Measurements from ENCODE around the gene FKBP1A. TPM values are rescaled to one million over a fixed set of nuclear protein-coding genes. Genes with fewer than 3 reads are reported as not detected.

The FKBP1A gene
- total and polyA plus RNA-seq, 10 of the 15 experiments (the other 5 are each of a cell fraction or from before 2014, with no cell fraction given) = 103 to 687 (median 254) TPM

DNA sequence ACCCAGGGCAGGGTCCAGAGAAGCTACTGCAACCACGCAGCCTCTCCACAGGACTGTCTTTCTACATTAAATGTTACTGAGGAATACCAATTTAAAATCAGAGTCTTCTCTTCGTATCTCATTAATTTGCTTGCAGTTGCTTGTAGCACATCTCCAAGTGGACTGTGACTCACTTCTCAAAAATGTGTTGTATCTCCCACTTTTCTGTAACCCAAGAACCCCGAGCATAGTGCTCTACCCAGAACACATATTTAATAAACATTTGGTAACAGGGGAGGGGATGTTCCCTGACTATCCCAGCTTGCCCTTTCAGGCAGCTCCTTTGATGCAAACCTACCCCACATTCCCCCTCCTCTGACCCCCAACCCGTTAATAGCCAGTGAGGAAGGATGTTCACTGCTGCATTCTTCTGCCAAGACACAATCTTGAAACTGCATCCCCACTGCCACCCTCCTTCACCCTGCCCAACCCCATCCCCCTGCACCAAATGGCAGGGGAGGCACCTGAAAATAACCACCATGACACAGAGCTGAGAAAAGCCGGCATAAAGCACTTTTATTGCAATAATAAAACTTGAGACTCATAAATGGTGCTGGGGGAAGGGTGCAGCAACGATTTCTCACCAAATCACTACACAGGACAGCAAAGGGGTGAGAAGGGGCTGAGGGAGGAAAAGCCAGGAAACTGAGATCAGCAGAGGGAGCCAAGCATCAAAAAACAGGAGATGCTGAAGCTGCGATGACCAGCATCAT lies 24.2 kb downstream of the FKBP1A start:
- CTCF ChIA-PET = no interaction called here
- H3K4me2 ChIP-seq (ENCODE audit: control insufficient read depth, insufficient read depth) = no peak overlapping the region
- WGBS (ENCODE audit: insufficient coverage, insufficient replicate concordance, low lambda C conversion rate, missing lambda C conversion rate) = 83% methylated on average over 7 of the region's 7 CpGs

DNA sequence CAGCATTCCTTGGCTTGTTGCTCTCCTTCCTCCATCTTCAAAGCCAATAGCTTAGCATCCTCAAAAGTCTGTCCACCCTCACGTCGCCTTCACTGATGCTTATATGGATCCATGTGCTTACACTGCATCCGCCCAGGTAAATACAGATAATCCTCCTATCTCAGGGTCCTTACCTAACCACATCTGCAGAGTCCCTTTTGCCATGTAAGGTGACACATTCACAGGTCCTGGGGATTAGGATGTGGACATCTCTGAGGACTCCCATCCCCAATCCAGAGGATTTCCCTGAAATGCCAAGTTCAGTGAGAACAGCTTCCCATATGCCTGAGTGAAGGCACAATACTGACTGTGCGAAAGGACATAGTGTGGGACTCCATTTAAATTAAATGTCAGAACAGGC lies 25.4 kb downstream of the FKBP1A start:
- peaks cover 13 to 30% of the 10 kb centered on the region in 2 experiments for H3K36me3 ChIP-seq (ENCODE audit: control insufficient read depth in 2 of 2, insufficient read depth in 2 of 2, low read length in 1 of 2)
- no peaks in the 10 kb centered on the region for H3K9me3 ChIP-seq (replicated peaks; ENCODE audit: control insufficient read depth, insufficient read depth, low read length)
- ATAC-seq (no peak), DNase-seq (ENCODE audit: low read depth, low spot score) (no peak), FAIRE-seq (no peak)
- H4K20me1 ChIP-seq (ENCODE audit: control insufficient read depth, insufficient read depth) = peaks cover 3% of the 10 kb centered on the region; the same call in 1 of the 2 replicates
- H3K4me1 ChIP-seq (ENCODE audit: control insufficient read depth, insufficient read depth, low read length) = no peaks in the 10 kb centered on the region
- no peaks in the 10 kb centered on the region; the same call in 1 of the 2 replicates for H3K79me2 ChIP-seq (ENCODE audit: control insufficient read depth, insufficient read depth, low read length)
- no peak overlapping the region for H3K27ac ChIP-seq (ENCODE audit: control insufficient read depth, insufficient read depth)
- no TSS peak for BruUV-seq (replicated peaks)
- no peak overlapping the region for H3K4me2 ChIP-seq (ENCODE audit: control insufficient read depth, insufficient read depth)
- intact Hi-C loops (cut with micrococcal nuclease; ENCODE audit: unreplicated experiment) = no loop called here
- in situ Hi-C loops (cut with MboI) = no loop called here
- no peak overlapping the region for H2AFZ ChIP-seq (ENCODE audit: control insufficient read depth, low read depth, low read length)
- CTCF ChIA-PET = no interaction called here
- RAD21 ChIA-PET (ENCODE audit: unreplicated experiment) = no interaction called here
- no peaks in the 10 kb centered on the region for H3K27me3 ChIP-seq (replicated peaks in 1 of 2; ENCODE audit: control insufficient read depth in 2 of 2, insufficient read depth in 2 of 2, low read length in 1 of 2)
- no peak overlapping the region for H3K4me3 ChIP-seq
- no peak overlapping the region for H3K9ac ChIP-seq (ENCODE audit: control insufficient read depth, insufficient read depth, low read length)
- SMC1A ChIA-PET (ENCODE audit: uncharacterized antibody, unreplicated experiment) = interaction anchor here (1.3 kb wide), 2 partner anchors 10 to 17 kb away, joined by 3 read pairs; no protein-coding TSS in a partner anchor
- POLR2A ChIA-PET = no interaction called here
- WGBS (ENCODE audit: insufficient coverage, insufficient replicate concordance, low lambda C conversion rate, missing lambda C conversion rate) = 100% methylated on average over 4 of the region's 4 CpGs
- no peak for TF ChIP-seq SPI1 (IDR thresholded peaks at IDR 0.05; ENCODE audit: borderline replicate concordance, insufficient read depth, low read depth, low read length)
- no peak for TF ChIP-seq RCOR1 (conservative IDR thresholded peaks at IDR 0.05; ENCODE audit: low read depth, low read length)
- no peak for TF ChIP-seq SUZ12 (IDR thresholded peaks at IDR 0.05; ENCODE audit: unreplicated experiment)
- TF ChIP-seq, protein P1, sequence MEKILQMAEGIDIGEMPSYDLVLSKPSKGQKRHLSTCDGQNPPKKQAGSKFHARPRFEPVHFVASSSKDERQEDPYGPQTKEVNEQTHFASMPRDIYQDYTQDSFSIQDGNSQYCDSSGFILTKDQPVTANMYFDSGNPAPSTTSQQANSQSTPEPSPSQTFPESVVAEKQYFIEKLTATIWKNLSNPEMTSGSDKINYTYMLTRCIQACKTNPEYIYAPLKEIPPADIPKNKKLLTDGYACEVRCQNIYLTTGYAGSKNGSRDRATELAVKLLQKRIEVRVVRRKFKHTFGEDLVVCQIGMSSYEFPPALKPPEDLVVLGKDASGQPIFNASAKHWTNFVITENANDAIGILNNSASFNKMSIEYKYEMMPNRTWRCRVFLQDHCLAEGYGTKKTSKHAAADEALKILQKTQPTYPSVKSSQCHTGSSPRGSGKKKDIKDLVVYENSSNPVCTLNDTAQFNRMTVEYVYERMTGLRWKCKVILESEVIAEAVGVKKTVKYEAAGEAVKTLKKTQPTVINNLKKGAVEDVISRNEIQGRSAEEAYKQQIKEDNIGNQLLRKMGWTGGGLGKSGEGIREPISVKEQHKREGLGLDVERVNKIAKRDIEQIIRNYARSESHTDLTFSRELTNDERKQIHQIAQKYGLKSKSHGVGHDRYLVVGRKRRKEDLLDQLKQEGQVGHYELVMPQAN (conservative IDR thresholded peaks at IDR 0.05) = no peak
- TF ChIP-seq, protein P2, sequence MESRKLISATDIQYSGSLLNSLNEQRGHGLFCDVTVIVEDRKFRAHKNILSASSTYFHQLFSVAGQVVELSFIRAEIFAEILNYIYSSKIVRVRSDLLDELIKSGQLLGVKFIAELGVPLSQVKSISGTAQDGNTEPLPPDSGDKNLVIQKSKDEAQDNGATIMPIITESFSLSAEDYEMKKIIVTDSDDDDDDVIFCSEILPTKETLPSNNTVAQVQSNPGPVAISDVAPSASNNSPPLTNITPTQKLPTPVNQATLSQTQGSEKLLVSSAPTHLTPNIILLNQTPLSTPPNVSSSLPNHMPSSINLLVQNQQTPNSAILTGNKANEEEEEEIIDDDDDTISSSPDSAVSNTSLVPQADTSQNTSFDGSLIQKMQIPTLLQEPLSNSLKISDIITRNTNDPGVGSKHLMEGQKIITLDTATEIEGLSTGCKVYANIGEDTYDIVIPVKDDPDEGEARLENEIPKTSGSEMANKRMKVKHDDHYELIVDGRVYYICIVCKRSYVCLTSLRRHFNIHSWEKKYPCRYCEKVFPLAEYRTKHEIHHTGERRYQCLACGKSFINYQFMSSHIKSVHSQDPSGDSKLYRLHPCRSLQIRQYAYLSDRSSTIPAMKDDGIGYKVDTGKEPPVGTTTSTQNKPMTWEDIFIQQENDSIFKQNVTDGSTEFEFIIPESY (IDR thresholded peaks at IDR 0.05) = no peak
- no peak for TF ChIP-seq RAD21 (IDR thresholded peaks at IDR 0.05; ENCODE audit: insufficient read depth, low read depth, low read length)
- TF ChIP-seq RELA (IDR thresholded peaks at IDR 0.05; ENCODE audit: borderline replicate concordance, partially characterized antibody) = no peak

More for the DNA sequence above, 24.2 kb downstream of the FKBP1A start:
- no peak overlapping the region for H2AFZ ChIP-seq (ENCODE audit: control insufficient read depth, low read depth, low read length)
- H3K4me1 ChIP-seq (ENCODE audit: control insufficient read depth, insufficient read depth, low read length) = no peaks in the 10 kb centered on the region
- peaks cover 3% of the 10 kb centered on the region; the same call in 1 of the 2 replicates for H4K20me1 ChIP-seq (ENCODE audit: control insufficient read depth, insufficient read depth)
- in situ Hi-C loops (cut with MboI) (no loop called here), intact Hi-C loops (cut with micrococcal nuclease; ENCODE audit: unreplicated experiment) (no loop called here)
- H3K27me3 ChIP-seq (replicated peaks in 1 of 2; ENCODE audit: control insufficient read depth in 2 of 2, insufficient read depth in 2 of 2, low read length in 1 of 2) = no peaks in the 10 kb centered on the region
- DNase-seq (ENCODE audit: low read depth, low spot score) (no peak), FAIRE-seq (no peak), ATAC-seq (no peak)
- ChIA-PET RAD21 (ENCODE audit: unreplicated experiment) (no interaction called here), POLR2A (interaction anchor here (0.7 kb wide), 1 partner anchor 38 kb away, joined by 3 read pairs; no protein-coding TSS in a partner anchor), SMC1A (ENCODE audit: uncharacterized antibody, unreplicated experiment) (interaction anchor here (1.3 kb wide), 1 partner anchor 15 kb away, joined by 3 read pairs; no protein-coding TSS in a partner anchor)
- H3K36me3 ChIP-seq (ENCODE audit: control insufficient read depth in 2 of 2, insufficient read depth in 2 of 2, low read length in 1 of 2) = peaks cover 13 to 39% of the 10 kb centered on the region in 2 experiments
- TF ChIP-seq DPF2 (IDR thresholded peaks at IDR 0.05) = no peak
- no peak for TF ChIP-seq SREBF1 (IDR thresholded peaks at IDR 0.05; ENCODE audit: low read length)
- TF ChIP-seq, protein P3, sequence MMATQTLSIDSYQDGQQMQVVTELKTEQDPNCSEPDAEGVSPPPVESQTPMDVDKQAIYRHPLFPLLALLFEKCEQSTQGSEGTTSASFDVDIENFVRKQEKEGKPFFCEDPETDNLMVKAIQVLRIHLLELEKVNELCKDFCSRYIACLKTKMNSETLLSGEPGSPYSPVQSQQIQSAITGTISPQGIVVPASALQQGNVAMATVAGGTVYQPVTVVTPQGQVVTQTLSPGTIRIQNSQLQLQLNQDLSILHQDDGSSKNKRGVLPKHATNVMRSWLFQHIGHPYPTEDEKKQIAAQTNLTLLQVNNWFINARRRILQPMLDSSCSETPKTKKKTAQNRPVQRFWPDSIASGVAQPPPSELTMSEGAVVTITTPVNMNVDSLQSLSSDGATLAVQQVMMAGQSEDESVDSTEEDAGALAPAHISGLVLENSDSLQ (IDR thresholded peaks at IDR 0.05) = no peak
- no peak for TF ChIP-seq FOXM1 (IDR thresholded peaks at IDR 0.05; ENCODE audit: low read depth, low read length)
- TF ChIP-seq KAT2A (conservative IDR thresholded peaks at IDR 0.05; ENCODE audit: control insufficient read depth, low read depth, low read length) = no peak
- TF ChIP-seq POLR2AphosphoS5 (IDR thresholded peaks at IDR 0.05; ENCODE audit: low read length) = no peak
- H3K9ac ChIP-seq (ENCODE audit: control insufficient read depth, insufficient read depth, low read length) = no peak overlapping the region
- no peaks in the 10 kb centered on the region for H3K9me3 ChIP-seq (replicated peaks; ENCODE audit: control insufficient read depth, insufficient read depth, low read length)
- peaks cover 2% of the 10 kb centered on the region; the same call in 1 of the 2 replicates for H3K79me2 ChIP-seq (ENCODE audit: control insufficient read depth, insufficient read depth, low read length)
- no TSS peak for BruUV-seq (replicated peaks)
- H3K4me3 ChIP-seq = no peak overlapping the region
- no peak overlapping the region for H3K27ac ChIP-seq (ENCODE audit: control insufficient read depth, insufficient read depth)

Data from GM12878 (cell line).